Gastroesophageal sphincter (tissue), 4 donors: ENCODE data around the gene CMIP. TPM values are rescaled to one million over a fixed set of nuclear protein-coding genes. Genes with fewer than 3 reads are reported as not detected.
A peak's percentile ranks its signal among the peaks of the same experiment; 100 is the strongest.

Experiments
- ATAC-seq: fragments of 150-250 bp; one replicate; pipeline ENCODE4 v1.9.1; 2016; ENCODE audit warnings: mild to moderate bottlenecking, moderate library complexity
- H3K27ac ChIP-seq, 4 donors: fragments of 200-600 bp; sonication (generic) in 3 of 4; 1 replicate in 3 of 4; 2 replicates in 1 of 4; pipeline ENCODE4 v1.5.1; 2016 to 2019
- H3K27me3 ChIP-seq: fragments of 200-600 bp; sonication (generic); one replicate; pipeline ENCODE4 v1.5.1; 2019
- H3K36me3 ChIP-seq, 2 donors: fragments of 200-600 bp; sonication (generic); one replicate each; pipeline ENCODE4 v1.5.1; 2019; ENCODE audit warnings: control low read depth in 1 of 2
- H3K4me1 ChIP-seq, 3 donors: fragments of 200-600 bp; sonication (generic); 1 replicate in 2 of 3; 2 replicates in 1 of 3; pipeline ENCODE4 v1.5.1; 2016 to 2019; ENCODE audit warnings: control low read depth in 2 of 3
- H3K4me3 ChIP-seq, 2 donors: fragments of 200-600 bp; sonication (generic); one replicate each; pipeline ENCODE4 v1.5.1; 2019; ENCODE audit warnings: mild to moderate bottlenecking in 1 of 2, moderate library complexity in 1 of 2
- H3K9me3 ChIP-seq, 3 donors: fragments of 200-600 bp; sonication (generic); one replicate each; pipeline ENCODE4 v1.5.1; 2017 to 2019; ENCODE audit warnings: control low read depth in 2 of 3
- EP300 ChIP-seq: sonication (generic); formaldehyde crosslinking; IDR thresholded peaks from one replicate; pipeline ENCODE4 v1.6.1; 2017; ENCODE audit warnings: antibody characterized with exemption, mild to moderate bottlenecking
- POLR2A ChIP-seq, 2 donors: fragments of 450-650 bp; IDR thresholded peaks; one replicate each; pipeline ENCODE4 v1.6.1; 2017; ENCODE audit warnings: antibody characterized with exemption in 2 of 2, mild to moderate bottlenecking in 2 of 2, moderate library complexity in 1 of 2
- POLR2AphosphoS5 ChIP-seq: sonication (generic); formaldehyde crosslinking; IDR thresholded peaks from one replicate; pipeline ENCODE4 v1.6.1; 2017; ENCODE audit warnings: antibody characterized with exemption
- WGBS, 2 donors: methylation state at CpG; one replicate each; pipeline ENCODE4 v1.1.5; 2018; ENCODE audit warnings: low coverage in 1 of 2; 5-methylcytosine and 5-hydroxymethylcytosine counted together
- total RNA-seq, 4 donors: library from RNA; depleted of rRNA; stranded (reverse); fragments of >200 nt; gene quantifications; one replicate each; pipeline ENCODE4 v1.1.0, GENCODE V29; 2016
- TF ChIP-seq, protein P1 (sequence below), 4 experiments: fragments of 200-600 bp in 2 of 4; fragments of 450-650 bp in 2 of 4; sonication (generic) in 1 of 4; IDR thresholded peaks; one replicate each; pipeline ENCODE4 v1.5.1; 2017 to 2019; ENCODE audit warnings: antibody characterized with exemption in 4 of 4, mild to moderate bottlenecking in 2 of 4, moderate library complexity in 2 of 4

CMIP gene
- total RNA-seq, 4 donors from 2014 or later = 13.4 to 24.0 (median 19.2) TPM

DNA sequence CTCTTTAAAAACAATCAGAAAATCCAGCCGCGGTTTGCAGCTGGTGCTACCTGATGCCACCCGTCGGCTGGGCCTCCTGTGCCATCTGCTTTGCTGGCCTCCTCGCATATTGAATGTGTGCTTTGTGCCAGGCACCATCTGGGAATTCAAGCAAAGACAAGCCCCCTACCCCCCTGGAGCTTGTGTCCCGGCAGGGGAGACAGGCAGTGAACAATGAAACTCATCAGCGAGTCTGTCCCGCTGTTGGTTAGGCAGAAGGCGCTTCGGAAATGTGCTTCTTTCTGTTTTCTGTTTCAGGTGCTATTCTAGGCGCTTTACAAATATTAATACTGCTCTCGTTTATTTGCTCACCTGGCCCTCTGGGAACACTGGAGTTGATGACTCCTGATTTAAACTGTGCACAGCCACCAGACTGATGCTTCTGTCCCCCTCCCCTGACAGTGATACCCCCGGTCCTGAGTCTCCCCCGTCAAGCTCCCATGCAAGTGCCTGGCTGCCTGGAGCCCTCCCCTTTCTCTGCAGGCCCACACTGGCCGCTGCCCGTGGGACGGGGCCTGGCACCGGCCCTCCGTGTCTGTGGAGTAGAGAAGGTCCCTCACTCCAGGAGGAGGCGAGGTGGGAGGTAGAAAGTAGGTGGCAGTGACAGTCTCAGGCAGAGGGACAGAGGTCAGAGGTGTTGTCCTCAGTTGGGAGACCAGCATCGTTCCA, 208.3 kb downstream of the CMIP start:
- TF ChIP-seq POLR2A (IDR thresholded peaks at IDR 0.05) (no peak), EP300 (no peak), POLR2AphosphoS5 (no peak)
- TF ChIP-seq, protein P1, sequence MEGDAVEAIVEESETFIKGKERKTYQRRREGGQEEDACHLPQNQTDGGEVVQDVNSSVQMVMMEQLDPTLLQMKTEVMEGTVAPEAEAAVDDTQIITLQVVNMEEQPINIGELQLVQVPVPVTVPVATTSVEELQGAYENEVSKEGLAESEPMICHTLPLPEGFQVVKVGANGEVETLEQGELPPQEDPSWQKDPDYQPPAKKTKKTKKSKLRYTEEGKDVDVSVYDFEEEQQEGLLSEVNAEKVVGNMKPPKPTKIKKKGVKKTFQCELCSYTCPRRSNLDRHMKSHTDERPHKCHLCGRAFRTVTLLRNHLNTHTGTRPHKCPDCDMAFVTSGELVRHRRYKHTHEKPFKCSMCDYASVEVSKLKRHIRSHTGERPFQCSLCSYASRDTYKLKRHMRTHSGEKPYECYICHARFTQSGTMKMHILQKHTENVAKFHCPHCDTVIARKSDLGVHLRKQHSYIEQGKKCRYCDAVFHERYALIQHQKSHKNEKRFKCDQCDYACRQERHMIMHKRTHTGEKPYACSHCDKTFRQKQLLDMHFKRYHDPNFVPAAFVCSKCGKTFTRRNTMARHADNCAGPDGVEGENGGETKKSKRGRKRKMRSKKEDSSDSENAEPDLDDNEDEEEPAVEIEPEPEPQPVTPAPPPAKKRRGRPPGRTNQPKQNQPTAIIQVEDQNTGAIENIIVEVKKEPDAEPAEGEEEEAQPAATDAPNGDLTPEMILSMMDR (IDR thresholded peaks at IDR 0.05) = no peak
- peak overlapping the region in 1 of 2 donors; percentile 32 for H3K4me3 ChIP-seq
- WGBS, 2 donors = 65 to 87% methylated on average over 6 of the region's 21 CpGs
- H3K9me3 ChIP-seq = no peaks in the 10 kb centered on the region
- H3K27me3 ChIP-seq = no peaks in the 10 kb centered on the region
- no peak for ATAC-seq
- H3K27ac ChIP-seq = peak overlapping the region in 2 of 4 donors; percentile 55 to 65
- H3K36me3 ChIP-seq = peaks cover 0 to 17% of the 10 kb centered on the region in 2 donors
- peaks cover 0 to 53% (median 0%) of the 10 kb centered on the region in 3 donors for H3K4me1 ChIP-seq

DNA sequence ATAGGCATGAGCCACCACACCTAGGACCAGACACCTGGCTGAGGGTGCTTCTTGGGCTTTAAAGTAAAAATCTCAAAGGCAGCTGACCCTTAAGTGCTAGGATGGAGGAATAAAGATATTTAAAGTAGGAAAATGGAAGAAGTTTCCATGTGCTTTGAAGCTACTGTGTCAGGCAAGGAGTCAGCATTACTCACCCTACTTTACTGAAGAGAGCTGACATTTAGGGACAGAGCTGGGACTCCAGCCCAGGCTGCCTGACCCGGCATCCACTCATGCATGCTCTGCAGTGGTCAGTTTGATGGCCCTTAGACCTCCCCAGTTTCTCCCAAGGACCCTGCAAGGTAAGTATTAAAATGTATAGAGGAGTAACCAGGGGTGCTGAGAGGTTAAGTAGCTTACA, 209.7 kb downstream of the CMIP start:
- no peaks in the 10 kb centered on the region for H3K9me3 ChIP-seq
- H3K27ac ChIP-seq = no peak overlapping the region
- no peak for ATAC-seq
- H3K4me3 ChIP-seq = no peak overlapping the region
- H3K36me3 ChIP-seq = peaks cover 0 to 31% of the 10 kb centered on the region in 2 donors
- H3K4me1 ChIP-seq = peaks cover 0 to 53% (median 0%) of the 10 kb centered on the region in 3 donors
- 60% methylated on average over 1 of the region's 1 CpG; no CpG with 5 or more reads in 1 of the 2 donors for WGBS, 2 donors
- TF ChIP-seq POLR2AphosphoS5 (peak; percentile 5), POLR2A (IDR thresholded peaks at IDR 0.05) (no peak)
- no peaks in the 10 kb centered on the region for H3K27me3 ChIP-seq

DNA sequence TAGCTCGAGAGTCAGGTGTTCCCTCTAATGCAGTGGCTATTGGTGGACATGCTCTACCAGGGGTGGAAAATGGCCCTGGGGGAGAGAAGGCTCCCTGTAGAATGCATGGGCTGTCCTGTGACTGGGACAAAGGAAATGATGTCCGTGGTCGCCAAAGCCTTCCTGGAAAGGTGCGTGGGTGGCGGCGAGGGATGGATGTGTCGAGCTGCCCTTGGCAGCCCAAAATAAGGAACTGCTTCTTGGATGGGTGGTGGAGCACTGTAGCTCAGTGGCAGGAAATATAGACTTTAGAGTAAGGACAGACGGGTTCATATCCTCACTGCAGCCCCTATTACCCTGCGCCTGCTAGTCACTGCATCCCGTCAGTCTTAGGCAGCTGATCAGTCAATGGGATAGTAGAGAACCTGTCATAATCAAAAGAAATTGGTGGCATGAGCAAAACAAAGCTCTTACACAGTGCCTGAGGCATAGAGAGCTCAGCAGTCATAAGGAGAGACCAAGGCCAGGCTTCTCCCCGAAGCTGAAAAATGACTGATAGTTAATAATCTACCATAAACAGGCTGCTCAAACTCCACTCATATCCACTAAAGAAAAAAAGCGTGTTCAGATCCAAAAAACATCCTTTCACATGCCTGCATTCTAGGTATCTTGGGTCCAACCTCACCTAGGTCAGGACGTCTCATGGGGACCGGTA, 211.0 kb downstream of the CMIP start:
- H3K27ac ChIP-seq = no peak overlapping the region
- peaks cover 0 to 41% (median 0%) of the 10 kb centered on the region in 3 donors for H3K4me1 ChIP-seq
- H3K36me3 ChIP-seq = peaks cover 0 to 41% of the 10 kb centered on the region in 2 donors
- no peak for TF ChIP-seq POLR2AphosphoS5
- no peaks in the 10 kb centered on the region for H3K9me3 ChIP-seq
- 95 to 99% methylated on average over 9 to 12 of the region's 14 CpGs for WGBS, 2 donors
- no peak for ATAC-seq
- H3K4me3 ChIP-seq = no peak overlapping the region
- no peaks in the 10 kb centered on the region for H3K27me3 ChIP-seq

DNA sequence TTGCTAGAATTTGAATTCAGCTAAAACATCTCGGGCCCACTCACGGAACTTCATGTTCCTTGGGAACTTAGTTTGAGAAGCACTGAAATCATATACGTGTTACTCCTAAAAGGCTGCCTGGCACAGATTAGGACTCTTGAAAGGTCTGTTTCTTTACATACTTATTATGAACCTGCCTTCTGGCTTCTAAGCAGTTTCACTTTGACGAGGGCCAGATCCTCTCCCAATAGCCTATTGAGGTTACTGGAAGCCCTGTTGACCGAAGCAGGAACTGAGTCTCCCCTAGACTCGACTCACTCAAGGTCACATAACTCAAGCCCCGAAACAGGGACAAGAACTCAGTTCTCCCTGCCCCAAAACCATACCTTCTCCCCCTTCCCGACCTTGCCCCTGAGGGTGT, 212.6 kb downstream of the CMIP start:
- no peak for ATAC-seq
- TF ChIP-seq EP300 (no peak), POLR2AphosphoS5 (peak; percentile 45)
- H3K36me3 ChIP-seq = peaks cover 0 to 57% of the 10 kb centered on the region in 2 donors
- H3K27me3 ChIP-seq = no peaks in the 10 kb centered on the region
- H3K4me3 ChIP-seq = no peak overlapping the region
- peaks cover 0 to 25% (median 0%) of the 10 kb centered on the region in 3 donors for H3K4me1 ChIP-seq
- H3K27ac ChIP-seq = peak overlapping the region in 1 of 4 donors; percentile 4
- no peaks in the 10 kb centered on the region for H3K9me3 ChIP-seq
- WGBS, 2 donors = 60 to 62% methylated on average over 6 to 8 of the region's 8 CpGs

DNA sequence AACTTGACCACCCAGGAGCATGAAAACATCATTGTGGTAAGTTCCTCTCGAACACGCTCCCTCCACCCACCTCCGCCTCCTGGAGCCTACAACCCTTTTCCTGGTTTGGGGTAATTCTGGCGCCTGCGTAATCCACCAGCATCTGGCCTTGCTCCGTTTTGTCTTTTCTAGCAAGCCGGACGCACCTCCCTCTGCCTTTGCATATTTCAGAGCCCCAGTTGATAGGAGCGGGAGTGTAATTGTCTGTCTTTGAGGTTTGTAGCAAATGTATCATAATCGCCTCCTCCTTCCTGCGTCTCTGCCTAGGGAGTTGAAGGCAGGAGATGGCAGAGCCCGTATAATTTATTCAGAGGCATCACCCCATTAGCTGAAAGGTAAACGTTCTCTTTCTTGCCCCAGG, 213.2 kb downstream of the CMIP start:
- no peak for ATAC-seq
- Histone ChIP-seq H3K4me1 (peaks cover 0 to 19% (median 0%) of the 10 kb centered on the region in 3 donors), H3K36me3 (peaks cover 0 to 59% of the 10 kb centered on the region in 2 donors), H3K9me3 (no peaks in the 10 kb centered on the region), H3K27ac (peak overlapping the region in 1 of 4 donors; percentile 4), H3K4me3 (no peak overlapping the region), H3K27me3 (no peaks in the 10 kb centered on the region)
- 80 to 82% methylated on average over 7 to 13 of the region's 13 CpGs for WGBS, 2 donors
- TF ChIP-seq POLR2AphosphoS5 (no peak), EP300 (no peak), POLR2A (IDR thresholded peaks at IDR 0.05) (no peak)
- TF ChIP-seq, protein P1 (IDR thresholded peaks at IDR 0.05) = no peak

DNA sequence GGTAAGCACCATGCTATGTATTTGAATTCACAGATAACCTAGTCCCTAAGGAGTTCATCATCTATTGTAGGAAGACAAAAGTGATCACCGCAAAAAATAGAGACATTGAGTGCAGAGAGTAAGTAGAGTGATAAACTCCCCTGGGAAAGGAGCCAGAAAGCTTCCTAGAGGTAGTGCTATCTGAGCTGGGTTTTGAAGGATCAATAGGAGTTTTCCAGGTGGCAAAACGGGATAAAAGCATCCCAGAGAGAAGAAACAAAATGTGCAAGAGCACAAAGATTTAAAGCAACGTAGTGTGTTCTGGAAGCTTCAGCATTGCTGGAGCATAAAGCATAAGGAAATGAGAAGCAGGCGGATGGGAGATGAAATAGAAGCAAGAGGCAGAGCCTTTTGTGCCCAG, 213.8 kb downstream of the CMIP start:
- Histone ChIP-seq H3K4me1 (peaks cover 0 to 14% (median 0%) of the 10 kb centered on the region in 3 donors), H3K9me3 (no peaks in the 10 kb centered on the region), H3K4me3 (no peak overlapping the region), H3K27me3 (no peaks in the 10 kb centered on the region), H3K36me3 (peaks cover 0 to 59% of the 10 kb centered on the region in 2 donors), H3K27ac (no peak overlapping the region)
- TF ChIP-seq POLR2AphosphoS5 (no peak), POLR2A (IDR thresholded peaks at IDR 0.05) (no peak), EP300 (no peak)
- TF ChIP-seq, protein P1 (IDR thresholded peaks at IDR 0.05) = no peak
- 95 to 96% methylated on average over 2 to 4 of the region's 4 CpGs for WGBS, 2 donors
- no peak for ATAC-seq
